PFSK-1 (cell line): ENCODE data around the gene CAB39.

Experiments
- POLR2AphosphoS5 ChIP-seq: IDR thresholded peaks from 2 replicates; pipeline ENCODE4 v1.6.1; 2012; ENCODE audit warnings: low read depth, mild to moderate bottlenecking, control low read depth, low read length, moderate library complexity
- SIN3A ChIP-seq: IDR thresholded peaks from 2 replicates; pipeline ENCODE4 v1.6.1; 2012; ENCODE audit warnings: mild to moderate bottlenecking, low read length, moderate library complexity, borderline replicate concordance; ENCODE audit not compliant: insufficient read depth

- no peak for TF ChIP-seq SIN3A
- TF ChIP-seq POLR2AphosphoS5 = no peak
Observed at GRCh38 chr2:230787101-230787500, 74.5 kb downstream of the CAB39 start.
